ENCODE measurements around the gene CFB.
A peak's percentile ranks its signal among the peaks of the same experiment; 100 is the strongest.

CFB gene

DNA sequence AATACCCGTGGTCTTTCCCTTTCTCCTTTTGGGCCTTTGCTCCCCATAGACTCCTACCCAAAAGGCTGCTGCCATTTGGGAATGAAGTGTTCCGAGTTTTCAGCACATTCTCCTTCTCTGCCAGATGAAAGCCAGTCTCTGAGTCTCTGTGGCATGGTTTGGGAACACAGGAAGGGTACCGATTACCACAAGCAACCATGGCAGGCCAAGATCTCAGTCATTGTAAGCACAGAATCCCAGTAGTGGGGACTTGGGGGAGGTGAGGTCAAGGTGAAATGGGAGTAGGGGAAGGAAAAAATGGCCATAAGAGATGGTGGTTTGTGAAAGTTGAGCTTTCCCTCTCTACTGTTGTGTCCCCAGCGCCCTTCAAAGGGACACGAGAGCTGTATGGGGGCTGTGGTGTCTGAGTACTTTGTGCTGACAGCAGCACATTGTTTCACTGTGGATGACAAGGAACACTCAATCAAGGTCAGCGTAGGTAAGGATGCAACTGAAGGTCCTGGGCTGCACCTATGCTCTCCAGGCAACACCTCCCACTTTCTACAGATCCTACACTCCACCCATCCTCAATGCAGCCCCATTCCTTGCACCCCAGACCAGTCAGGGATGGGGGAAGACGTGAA is 4.1 kb downstream of the CFB start:
- DNase-seq: no peak

DNA sequence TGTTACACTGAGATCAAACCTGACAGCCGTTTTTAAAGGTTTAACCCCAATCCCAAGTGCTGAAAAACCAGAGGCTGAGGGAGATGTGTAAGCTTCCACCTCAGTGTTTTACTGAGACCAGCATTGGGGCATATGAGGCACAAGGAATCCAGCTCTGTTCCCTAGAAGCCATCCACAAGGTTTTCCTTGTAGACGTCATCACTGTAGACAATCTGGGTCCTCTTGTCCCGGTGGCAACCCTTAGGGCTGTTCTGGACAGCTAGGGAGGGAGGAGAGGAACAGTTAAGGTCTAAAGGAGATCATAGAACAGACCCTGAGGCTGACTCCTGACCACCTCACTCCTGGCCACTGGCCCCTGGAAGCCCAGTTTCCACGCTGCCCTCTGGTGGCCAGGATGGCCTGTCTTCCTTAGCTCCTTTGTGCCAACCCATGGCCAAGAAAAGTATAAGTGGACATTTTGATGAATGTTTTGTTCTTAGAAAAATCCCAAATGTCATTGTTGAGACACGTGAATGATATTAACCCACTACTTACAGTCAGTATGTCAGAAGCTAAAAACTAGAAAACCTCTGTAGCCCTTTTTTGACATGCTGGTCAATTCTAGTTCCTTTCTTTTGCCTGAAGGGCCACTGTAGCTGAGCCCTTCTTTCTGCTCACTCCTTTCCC is 6.4 kb downstream of the CFB start:
- peak; percentile 44 for DNase-seq

DNA sequence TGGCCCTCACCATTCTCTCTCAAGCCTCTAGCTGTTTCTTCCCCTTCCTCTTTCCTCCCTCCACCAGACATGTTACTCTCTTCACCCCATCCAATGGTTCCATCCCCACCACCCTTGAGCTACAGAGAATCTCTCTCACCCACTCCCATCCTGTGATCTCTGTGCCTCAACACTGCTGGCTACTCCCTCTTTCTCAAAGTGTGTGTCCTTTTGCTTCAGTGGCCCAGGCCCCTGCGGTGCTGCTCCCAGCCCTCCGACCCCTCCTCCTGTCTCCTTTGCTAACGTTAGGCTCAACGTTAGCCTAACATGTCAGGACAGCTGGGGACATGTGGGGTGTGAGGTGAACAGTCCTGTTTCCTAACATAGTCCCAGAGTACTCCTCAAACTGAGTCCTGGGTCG is 7.0 kb downstream of the CFB start:
- DNase-seq: no peak

DNA sequence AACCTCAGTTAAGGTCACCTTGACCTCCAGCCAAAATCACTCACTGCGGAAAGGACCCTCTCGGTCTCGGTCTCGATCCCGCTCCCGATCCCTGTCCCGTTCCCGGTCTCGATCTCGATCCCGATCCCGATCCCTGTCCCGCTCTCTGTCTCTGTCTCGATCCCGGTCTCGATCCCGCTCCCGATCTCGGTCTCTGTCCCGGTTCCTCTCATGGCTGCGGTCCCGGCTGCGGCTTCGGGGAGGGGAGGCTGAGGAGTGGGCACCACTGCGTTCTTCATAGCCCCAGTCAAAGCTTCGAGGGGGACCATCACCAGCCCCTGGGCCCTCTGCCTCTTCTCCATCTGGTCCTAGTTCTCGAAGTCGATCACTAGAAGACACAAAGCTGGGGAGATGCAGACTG is 8.6 kb downstream of the CFB start:
- no peak for DNase-seq

DNA sequence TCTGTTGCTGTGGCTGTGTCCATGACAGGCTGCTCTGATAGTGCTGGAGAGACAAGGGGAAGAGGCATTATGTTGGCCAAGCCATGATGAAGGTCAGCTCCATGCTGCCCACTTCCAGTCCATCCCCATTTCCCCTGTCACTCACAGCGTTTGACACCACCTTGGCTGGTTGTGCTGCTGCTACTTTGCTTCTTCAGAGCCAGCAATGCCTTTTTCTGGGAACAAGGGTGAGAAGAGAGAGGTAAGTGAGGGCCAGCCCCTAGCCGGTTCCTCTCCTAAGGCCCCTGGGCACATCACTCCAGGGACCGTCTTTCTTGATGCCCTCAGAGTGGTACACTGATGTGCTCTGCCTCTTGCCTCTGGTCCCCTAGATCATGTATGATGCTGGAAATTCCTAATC is 10.9 kb downstream of the CFB start:
- DNase-seq: no peak

DNA sequence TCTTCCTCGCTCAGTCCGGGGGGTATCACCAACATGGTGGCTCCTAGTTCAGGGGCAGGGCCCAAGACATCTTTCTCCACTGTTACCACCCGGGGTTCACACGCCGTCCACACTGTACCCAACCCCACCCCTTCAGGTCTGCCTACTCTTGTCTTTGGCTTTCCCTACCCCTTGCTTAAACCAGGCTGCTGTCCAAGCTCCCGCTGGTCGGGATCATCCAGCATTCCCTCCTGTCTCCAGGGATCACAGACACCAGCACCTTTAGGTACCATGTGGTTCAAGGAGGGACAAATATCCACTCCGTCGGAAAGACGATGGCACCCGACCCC is 12.5 kb downstream of the CFB start:
- no peak for DNase-seq

DNA sequence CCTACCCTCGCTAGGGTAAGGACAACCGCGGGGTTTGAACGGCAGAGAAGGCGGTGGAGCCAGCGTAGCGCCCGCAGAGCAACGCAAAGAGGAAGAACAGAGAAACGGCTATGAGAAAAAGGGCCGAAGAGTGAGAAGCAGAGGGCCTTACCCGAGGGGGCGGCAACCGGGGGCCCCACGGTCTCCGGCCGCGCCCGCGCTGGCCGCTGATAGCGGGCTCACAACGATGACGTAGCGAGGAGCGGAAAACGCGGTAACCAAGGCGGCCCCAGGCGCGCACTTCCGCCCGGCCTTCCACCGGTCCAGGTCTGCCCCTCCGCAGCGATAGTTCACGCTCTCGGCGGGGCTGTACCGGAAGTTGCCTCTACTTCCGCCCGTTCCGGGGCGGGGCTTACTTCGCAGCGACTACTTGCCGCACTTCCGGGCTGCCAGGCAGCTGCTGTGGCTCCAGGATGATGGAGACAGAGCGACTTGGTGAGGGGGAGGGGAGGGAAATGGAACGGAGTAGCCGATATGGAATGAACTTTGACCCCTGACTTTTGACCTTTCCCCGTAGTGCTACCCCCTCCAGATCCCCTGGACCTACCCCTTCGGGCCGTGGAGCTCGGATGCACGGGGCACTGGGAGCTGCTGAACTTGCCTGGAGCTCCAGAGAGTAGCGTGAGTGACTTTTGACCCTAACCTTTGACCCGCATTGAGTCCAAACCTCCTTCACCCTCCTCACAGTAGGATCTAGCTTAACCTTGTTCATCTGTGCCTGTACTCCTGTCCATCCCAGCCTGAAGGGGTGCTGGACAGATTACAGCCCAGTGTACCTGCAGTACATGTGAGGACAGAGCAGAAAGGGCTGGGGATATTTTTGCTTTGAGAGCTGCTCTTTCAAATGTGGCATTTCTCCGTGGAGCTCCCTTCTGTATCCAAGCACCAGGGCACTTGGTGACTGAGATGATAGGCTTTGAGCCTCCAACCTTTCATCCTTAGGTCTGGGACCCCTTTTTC is 13.1 kb downstream of the CFB start, which contains the start of the genes NELFE and SKIC2:
NELFE (minus strand) TSS at position 231 of the 999 bp plus-strand sequence. CDS start 525 bp downstream, outside the sequence.
SKIC2 (plus strand) TSS at position 435 of the 999 bp plus-strand sequence; CDS start at position 453, 18 bp downstream.
- DNase-seq: peak; percentile 98

DNA sequence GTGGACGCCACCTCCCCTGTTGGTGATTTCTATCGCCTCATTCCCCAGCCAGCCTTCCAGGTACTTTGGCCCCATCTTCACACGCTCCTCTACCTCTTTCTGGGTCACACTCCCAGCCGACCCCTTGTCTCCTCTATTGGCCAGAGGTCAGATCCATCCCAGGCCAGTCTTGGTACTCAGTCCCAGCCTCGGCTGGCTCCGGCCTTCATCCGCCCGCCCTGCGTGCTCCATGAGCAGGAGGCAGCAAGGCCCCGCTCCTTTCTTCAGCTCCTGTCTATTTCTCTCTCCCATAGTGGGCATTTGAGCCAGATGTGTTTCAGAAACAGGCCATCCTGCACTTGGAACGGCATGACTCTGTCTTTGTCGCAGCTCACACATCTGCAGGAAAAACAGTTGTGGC is 15.7 kb downstream of the CFB start:
- DNase-seq: no peak

DNA sequence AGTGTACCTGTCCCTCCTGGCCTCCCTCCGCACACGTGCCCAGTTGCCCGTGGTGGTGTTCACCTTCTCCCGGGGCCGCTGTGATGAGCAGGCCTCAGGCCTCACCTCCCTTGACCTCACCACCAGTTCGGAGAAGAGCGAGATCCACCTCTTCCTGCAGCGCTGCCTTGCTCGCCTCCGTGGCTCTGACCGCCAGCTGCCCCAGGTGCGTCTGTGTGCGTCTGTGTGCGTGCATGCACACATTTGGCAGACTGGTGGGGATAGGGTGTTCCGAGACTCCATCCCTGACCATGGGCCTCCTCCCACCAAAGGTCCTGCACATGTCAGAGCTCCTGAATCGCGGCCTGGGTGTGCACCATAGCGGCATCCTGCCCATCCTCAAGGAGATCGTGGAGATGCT is 18.0 kb downstream of the CFB start:
- DNase-seq: no peak

DNA sequence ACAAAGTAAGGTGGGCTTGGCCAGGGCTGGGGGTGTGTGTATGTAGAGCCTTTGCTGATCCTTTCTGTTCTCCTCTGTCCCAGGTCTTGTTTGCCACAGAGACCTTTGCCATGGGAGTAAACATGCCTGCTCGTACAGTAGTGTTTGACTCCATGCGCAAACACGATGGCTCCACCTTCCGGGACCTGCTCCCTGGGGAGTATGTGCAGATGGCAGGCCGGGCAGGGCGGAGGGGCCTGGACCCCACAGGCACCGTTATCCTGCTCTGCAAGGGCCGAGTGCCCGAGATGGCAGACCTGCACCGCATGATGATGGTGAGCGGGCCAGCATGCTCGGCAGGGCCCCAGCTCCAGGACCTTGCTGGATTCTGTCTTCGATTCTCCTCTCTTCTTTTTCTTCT is 19.8 kb downstream of the CFB start:
- no peak for DNase-seq

DNA sequence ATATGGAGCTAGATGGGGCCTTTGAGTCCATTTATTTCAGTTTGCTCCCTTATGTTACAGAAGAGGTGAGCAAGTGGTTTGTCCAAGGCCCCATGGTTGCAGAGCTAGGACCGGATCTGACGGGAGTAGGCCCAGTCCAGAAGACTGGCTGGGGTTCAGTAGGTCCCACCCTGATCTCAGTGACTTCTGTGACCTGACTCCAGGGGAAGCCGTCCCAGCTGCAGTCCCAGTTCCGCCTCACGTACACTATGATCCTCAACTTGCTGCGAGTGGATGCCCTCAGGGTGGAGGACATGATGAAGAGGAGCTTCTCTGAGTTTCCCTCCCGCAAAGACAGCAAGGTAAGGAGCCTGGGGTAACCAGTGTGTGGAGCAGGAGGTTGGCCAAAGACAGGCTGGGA is 20.6 kb downstream of the CFB start:
- DNase-seq: no peak

DNA sequence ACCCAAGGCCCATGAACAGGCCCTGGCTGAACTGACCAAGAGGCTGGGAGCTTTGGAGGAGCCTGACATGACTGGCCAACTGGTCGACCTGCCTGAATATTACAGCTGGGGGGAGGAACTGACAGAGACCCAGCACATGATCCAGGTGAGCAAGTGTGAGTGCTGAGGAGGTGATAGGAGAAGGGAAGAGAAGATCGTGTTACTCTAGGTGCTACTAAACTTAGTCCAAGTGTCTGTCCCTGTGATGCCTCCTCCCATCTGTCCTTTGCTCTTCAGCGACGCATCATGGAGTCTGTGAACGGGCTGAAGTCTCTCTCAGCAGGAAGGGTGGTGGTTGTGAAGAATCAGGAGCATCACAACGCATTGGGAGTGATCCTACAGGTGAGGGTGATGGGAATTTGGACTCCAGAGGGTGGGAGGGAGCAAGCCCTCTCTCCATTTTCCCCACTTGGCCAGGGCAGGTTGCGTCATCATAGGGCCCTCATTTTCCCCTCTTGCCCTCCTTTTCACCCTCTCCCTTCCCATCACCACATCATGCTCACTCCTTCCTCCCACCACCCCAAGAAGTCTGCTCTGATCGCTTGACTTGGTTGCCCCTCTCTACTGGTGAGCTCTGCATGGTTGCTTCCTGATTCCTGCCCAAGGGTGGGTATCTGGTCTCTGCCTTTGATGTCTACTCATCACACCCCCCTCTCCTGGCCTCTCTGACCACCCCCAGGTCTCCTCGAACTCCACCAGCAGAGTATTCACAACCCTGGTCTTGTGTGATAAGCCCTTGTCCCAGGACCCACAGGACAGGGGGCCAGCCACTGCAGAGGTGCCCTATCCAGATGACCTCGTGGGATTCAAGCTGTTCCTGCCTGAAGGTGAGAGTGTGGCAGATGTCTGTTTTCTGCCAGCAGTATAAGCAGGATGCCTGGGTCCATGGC is 21.4 kb downstream of the CFB start:
- no peak for DNase-seq

DNA sequence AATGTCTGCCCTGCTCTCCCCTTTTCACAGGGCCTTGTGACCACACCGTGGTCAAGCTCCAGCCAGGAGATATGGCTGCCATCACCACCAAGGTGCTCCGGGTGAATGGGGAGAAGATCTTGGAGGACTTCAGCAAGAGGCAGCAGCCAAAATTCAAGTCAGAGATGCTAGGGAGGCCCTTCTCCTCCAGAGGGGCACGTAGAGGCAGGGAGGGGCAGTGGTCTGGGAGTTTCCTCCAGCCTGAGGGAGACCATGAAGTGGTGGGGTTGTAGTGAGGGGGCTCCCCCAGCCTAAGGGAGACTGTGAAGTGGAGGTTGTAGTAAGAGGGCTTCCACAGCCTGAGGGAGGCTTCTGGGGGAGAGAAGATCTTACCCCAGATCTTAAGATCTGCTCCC is 22.0 kb downstream of the CFB start:
- no peak for DNase-seq

DNA sequence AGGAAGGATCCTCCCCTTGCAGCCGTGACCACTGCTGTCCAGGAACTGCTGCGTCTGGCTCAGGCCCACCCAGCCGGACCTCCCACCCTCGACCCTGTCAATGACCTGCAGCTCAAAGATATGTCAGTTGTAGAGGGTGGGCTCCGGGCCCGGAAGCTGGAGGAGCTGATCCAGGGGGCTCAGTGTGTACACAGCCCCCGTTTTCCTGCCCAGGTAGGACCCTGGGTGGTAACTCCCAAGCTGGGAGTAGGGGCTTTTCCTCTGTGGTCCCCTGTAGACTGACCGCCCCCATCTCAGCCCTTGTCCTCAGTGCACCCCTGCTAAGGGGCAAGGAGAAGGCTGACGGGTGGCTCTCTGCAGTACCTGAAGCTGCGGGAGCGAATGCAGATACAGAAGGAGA is 22.4 kb downstream of the CFB start:
- no peak for DNase-seq

DNA sequence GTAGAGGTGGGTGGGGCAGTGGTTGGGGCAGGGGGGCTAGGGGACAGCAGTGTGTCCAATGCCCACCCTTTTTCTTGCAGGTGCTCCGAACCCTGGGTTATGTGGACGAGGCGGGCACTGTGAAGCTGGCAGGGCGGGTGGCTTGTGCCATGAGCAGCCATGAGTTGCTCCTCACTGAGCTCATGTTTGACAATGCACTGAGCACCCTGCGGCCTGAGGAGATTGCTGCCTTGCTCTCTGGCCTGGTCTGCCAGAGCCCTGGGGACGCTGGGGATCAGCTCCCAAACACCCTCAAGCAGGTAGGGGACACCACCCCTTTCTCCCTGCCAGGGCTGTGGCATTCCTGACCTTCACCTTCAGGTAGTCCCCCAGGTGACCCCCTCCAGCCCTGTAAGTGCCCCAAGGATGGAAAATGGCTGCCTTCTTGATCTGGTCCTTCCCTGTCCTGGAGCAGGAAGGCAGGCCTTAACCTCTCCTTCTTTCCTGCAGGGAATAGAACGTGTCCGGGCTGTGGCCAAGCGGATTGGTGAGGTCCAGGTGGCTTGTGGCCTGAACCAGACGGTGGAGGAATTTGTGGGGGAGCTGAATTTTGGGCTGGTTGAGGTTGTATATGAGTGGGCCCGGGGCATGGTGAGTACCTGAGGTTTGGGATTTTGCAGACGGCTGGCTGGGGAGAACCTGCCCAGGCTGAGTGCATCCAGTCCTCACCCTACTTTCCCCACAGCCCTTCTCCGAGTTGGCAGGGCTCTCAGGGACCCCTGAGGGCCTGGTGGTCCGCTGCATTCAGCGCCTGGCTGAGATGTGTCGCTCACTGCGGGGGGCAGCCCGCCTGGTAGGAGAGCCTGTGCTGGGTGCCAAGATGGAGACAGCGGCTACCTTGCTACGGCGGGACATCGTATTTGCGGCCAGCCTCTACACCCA is 23.2 kb downstream of the CFB start:
- DNase-seq: no peak

DNA sequence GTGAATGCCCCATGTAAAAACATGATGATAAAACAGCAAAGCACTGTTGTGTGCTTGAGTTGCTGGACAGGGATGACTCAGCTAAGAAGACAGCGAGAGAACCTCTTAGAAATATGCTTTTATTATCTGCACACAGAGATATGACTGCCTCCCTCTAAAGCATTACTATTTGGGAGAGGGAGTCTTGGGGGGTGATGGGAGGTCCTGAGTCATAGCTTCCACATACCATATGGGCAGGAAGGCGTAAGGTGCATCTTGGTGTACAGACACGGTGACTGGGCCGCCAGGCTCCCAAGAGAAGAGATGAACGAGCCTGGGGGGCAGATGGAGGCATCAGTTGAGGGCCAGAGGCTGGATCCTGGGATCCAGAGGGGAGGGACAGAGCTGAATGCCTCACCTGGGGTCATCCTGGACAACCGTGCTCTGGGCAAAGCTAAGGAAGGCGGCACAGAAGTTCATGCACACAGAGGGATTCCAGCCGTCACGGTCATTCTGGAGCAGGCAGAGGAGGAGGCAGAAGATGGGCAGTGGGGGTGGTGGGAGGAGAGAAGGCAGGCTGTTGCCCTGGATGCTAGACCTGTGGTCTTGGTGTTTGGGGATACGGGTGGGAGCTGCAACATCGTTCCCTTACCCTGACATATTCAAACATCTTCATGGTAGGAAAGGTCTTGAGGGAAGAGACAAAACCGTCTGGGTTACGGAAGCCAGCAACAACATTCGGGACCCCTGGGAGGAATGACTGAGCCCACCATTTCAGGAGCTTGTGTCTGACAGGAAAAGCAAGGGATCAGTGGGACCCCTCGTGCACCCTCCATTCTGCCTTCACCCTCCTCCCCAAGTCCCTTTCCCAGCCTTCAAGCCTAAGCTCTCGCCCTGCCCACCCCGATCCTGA is 24.1 kb downstream of the CFB start:
- DNase-seq: no peak

DNA sequence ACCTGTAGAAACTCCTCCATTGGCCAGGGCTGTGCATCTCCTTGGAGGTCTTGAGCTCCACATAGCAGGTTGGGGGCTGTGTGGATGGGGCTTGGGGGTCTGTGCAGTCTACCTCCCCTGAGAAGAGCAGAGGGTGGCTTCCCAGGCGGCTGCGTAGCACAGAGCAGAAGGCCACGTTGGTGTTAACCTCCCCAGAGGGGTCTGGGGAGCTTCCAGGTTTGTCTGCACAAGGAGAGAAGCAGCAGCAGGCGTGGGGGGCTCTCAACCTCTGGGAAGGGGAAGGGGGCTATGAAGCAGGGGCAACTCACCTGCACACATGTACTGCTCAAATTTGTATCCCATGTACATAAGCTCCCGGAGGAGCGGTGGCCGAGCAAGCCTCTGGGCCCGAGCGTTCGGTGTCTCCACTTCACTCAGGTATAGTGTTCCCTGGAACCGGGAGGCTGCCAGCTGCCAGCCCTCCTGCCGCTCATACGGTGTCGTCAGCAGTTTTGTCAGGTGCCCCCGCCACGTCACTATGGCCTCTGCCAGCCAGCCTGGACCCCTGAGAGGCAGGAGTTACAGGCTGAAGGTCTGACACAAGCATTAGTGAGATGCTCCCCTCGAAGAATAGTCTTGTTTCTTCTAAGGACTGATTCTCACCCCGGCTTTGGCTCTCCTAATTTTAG is 24.8 kb downstream of the CFB start:
- DNase-seq: no peak

DNA sequence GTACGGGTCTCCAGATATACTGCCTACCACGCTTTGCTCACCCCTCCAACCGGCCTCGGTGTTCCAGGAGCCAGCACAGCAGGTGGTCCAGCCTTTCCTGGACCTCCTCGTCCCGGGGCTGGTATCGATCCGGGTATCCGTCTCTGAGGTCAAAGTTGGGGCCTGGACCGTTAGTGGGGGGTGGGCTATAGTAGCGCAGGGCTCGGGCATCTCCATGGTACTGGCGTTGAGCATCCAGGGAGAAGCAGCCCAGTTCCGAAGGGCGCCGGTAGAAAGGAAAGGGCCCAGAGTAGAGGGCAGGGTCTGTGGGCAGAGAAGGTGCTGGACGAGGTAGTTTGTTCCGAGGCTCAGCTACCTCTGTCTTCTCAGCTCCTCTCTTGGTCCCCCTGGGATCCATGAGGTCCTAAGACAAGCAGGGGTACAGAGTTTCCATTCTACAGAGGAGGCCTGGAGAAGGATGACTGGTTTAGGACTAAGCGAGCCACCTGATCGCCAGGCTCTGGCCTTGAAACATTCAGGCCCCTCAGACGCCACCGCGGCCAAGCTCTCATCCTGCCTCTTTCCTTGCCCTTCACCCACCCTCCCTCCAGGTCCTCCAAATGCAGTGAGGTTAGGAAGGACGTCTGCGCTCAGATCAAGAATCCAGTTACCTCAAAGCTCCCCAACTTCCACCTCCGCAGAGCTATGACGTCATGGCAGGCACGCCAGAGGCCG is 25.5 kb downstream of the CFB start:
- DNase-seq: peak; percentile 10
